Measurements from ENCODE around the gene NRP1.
A peak's percentile ranks its signal among the peaks of the same experiment; 100 is the strongest.

Gene NRP1

GRCh38 chr10:33347211-33347610 is 12.7 kb upstream of the NRP1 start:
- Histone ChIP-seq H3K9me3 (ENCODE audit: control insufficient read depth in 1 of 2, low read length in 2 of 2) (no peaks in the 10 kb centered on the region), H3K27ac (ENCODE audit: low read length) (no peak overlapping the region), H3K4me3 (ENCODE audit: low read depth in 1 of 2, low read length in 2 of 2) (no peak overlapping the region), H3K4me1 (ENCODE audit: control insufficient read depth in 1 of 2, insufficient read depth in 2 of 2, low read length in 2 of 2) (peaks cover 0 to 1% of the 10 kb centered on the region in 2 donors), H3K27me3 (ENCODE audit: low read depth, low read length) (no peaks in the 10 kb centered on the region), H3K36me3 (ENCODE audit: control insufficient read depth in 1 of 2, insufficient read depth in 2 of 2, low read length in 2 of 2) (no peaks in the 10 kb centered on the region)

- H3K27ac ChIP-seq (ENCODE audit: low read length), result no peak overlapping the region
- H3K4me3 ChIP-seq (ENCODE audit: low read depth in 1 of 2, low read length in 2 of 2), result no peak overlapping the region
- H3K27me3 ChIP-seq (ENCODE audit: low read depth, low read length), result no peaks in the 10 kb centered on the region
- H3K9me3 ChIP-seq (ENCODE audit: control insufficient read depth in 1 of 2, low read length in 2 of 2), result no peaks in the 10 kb centered on the region
- H3K36me3 ChIP-seq (ENCODE audit: control insufficient read depth in 1 of 2, insufficient read depth in 2 of 2, low read length in 2 of 2), result no peaks in the 10 kb centered on the region
- H3K4me1 ChIP-seq (ENCODE audit: control insufficient read depth in 1 of 2, insufficient read depth in 2 of 2, low read length in 2 of 2), result peaks cover 5 to 13% of the 10 kb centered on the region in 2 donors
Measured at GRCh38 chr10:33345236-33345635, 10.8 kb upstream of the NRP1 start.

DNA sequence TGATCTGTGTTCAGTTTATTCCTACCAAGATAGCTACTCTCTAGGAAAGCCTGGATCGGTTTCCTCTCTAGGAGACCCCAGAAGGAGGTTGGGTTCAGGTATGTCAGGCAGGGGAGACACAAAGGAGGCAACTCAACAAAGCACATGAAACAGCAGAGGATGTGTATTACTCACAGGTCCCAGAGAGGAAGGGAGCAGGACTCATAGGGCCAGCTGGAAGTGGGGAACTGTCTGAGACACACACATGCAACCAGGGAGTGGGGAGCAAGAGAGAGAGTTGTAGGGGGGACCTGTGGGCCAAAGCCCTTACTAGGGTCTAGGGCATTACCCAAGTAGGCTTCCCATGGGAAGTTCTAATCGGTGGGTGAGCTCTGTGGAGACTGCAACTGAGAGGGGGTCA is 10.2 kb upstream of the NRP1 start:
- Histone ChIP-seq H3K4me3 (ENCODE audit: low read depth in 1 of 2, low read length in 2 of 2) (no peak overlapping the region), H3K36me3 (ENCODE audit: control insufficient read depth in 1 of 2, insufficient read depth in 2 of 2, low read length in 2 of 2) (no peaks in the 10 kb centered on the region), H3K27ac (ENCODE audit: low read length) (no peak overlapping the region), H3K9me3 (ENCODE audit: control insufficient read depth in 1 of 2, low read length in 2 of 2) (no peaks in the 10 kb centered on the region), H3K27me3 (ENCODE audit: low read depth, low read length) (no peaks in the 10 kb centered on the region), H3K4me1 (ENCODE audit: control insufficient read depth in 1 of 2, insufficient read depth in 2 of 2, low read length in 2 of 2) (peaks cover 5 to 13% of the 10 kb centered on the region in 2 donors)

DNA sequence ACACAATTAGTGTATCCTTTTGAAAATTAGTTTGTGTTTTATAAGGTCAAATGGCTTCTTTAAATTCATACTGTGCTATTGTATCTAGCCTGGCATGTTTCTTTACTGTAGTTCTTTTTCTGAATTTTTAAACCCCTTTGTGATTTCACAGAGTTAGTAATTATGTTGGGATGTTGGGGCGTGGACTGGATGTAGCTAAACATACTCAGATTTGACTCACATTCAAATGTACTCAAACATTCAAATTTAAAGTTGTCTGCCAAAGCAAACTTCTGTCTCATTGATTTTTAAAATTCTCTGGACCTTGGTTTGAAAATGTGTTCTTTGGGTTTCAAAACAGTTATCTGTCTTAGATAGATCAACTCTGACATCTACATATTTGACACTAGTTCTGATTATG is 7.2 kb upstream of the NRP1 start:
- Histone ChIP-seq H3K36me3 (ENCODE audit: control insufficient read depth in 1 of 2, insufficient read depth in 2 of 2, low read length in 2 of 2) (no peaks in the 10 kb centered on the region), H3K9me3 (ENCODE audit: control insufficient read depth in 1 of 2, low read length in 2 of 2) (no peaks in the 10 kb centered on the region), H3K27me3 (ENCODE audit: low read depth, low read length) (no peaks in the 10 kb centered on the region), H3K27ac (ENCODE audit: low read length) (no peak overlapping the region), H3K4me1 (ENCODE audit: control insufficient read depth in 1 of 2, insufficient read depth in 2 of 2, low read length in 2 of 2) (peaks cover 5 to 21% of the 10 kb centered on the region in 2 donors), H3K4me3 (ENCODE audit: low read depth in 1 of 2, low read length in 2 of 2) (peak overlapping the region in 1 of 2 donors; percentile 4)

- peaks cover 5 to 25% of the 10 kb centered on the region in 2 donors for H3K4me1 ChIP-seq (ENCODE audit: control insufficient read depth in 1 of 2, insufficient read depth in 2 of 2, low read length in 2 of 2)
- H3K9me3 ChIP-seq (ENCODE audit: control insufficient read depth in 1 of 2, low read length in 2 of 2), result no peaks in the 10 kb centered on the region
- no peaks in the 10 kb centered on the region for H3K27me3 ChIP-seq (ENCODE audit: low read depth, low read length)
- H3K36me3 ChIP-seq (ENCODE audit: control insufficient read depth in 1 of 2, insufficient read depth in 2 of 2, low read length in 2 of 2), result peaks cover 0 to 7% of the 10 kb centered on the region in 2 donors
- peak overlapping the region; percentile 90 to 93 for H3K4me3 ChIP-seq (ENCODE audit: low read depth in 1 of 2, low read length in 2 of 2)
- H3K27ac ChIP-seq (ENCODE audit: low read length), result peak overlapping the region; percentile 76
Measured at GRCh38 chr10:33337326-33337957, 3.0 kb upstream of the NRP1 start.

GRCh38 chr10:33336582-33337325 is 2.3 kb upstream of the NRP1 start:
- Histone ChIP-seq H3K4me1 (ENCODE audit: control insufficient read depth in 1 of 2, insufficient read depth in 2 of 2, low read length in 2 of 2) (peaks cover 5 to 20% of the 10 kb centered on the region in 2 donors), H3K4me3 (ENCODE audit: low read depth in 1 of 2, low read length in 2 of 2) (peak overlapping the region; percentile 90 to 93), H3K9me3 (ENCODE audit: control insufficient read depth in 1 of 2, low read length in 2 of 2) (no peaks in the 10 kb centered on the region), H3K27ac (ENCODE audit: low read length) (peak overlapping the region; percentile 76), H3K27me3 (ENCODE audit: low read depth, low read length) (no peaks in the 10 kb centered on the region), H3K36me3 (ENCODE audit: control insufficient read depth in 1 of 2, insufficient read depth in 2 of 2, low read length in 2 of 2) (peaks cover 0 to 7% of the 10 kb centered on the region in 2 donors)

GRCh38 chr10:33335801-33336581 is 1.5 kb upstream of the NRP1 start:
- Histone ChIP-seq H3K36me3 (ENCODE audit: control insufficient read depth in 1 of 2, insufficient read depth in 2 of 2, low read length in 2 of 2) (peaks cover 0 to 7% of the 10 kb centered on the region in 2 donors), H3K27ac (ENCODE audit: low read length) (peak overlapping the region; percentile 76), H3K27me3 (ENCODE audit: low read depth, low read length) (no peaks in the 10 kb centered on the region), H3K4me1 (ENCODE audit: control insufficient read depth in 1 of 2, insufficient read depth in 2 of 2, low read length in 2 of 2) (peaks cover 4 to 20% of the 10 kb centered on the region in 2 donors), H3K4me3 (ENCODE audit: low read depth in 1 of 2, low read length in 2 of 2) (peak overlapping the region; percentile 90 to 93), H3K9me3 (ENCODE audit: control insufficient read depth in 1 of 2, low read length in 2 of 2) (no peaks in the 10 kb centered on the region)

DNA sequence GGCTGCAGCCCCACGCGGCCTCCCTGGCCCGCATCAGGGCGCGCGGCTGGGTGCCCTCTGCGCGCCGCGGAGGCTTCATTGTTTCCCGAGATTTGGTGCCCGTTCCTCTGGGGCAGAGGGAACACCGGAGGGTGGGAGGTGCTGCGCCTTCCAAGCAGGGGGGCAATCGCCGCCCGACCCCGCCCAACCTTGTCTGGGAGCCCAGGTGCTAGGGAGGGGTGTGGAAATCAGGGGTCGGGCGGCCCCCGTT is 1.0 kb upstream of the NRP1 start:
- Histone ChIP-seq H3K4me1 (ENCODE audit: control insufficient read depth in 1 of 2, insufficient read depth in 2 of 2, low read length in 2 of 2) (peaks cover 0 to 17% of the 10 kb centered on the region in 2 donors), H3K9me3 (ENCODE audit: control insufficient read depth in 1 of 2, low read length in 2 of 2) (no peaks in the 10 kb centered on the region), H3K4me3 (ENCODE audit: low read depth in 1 of 2, low read length in 2 of 2) (peak overlapping the region; percentile 90 to 93), H3K36me3 (ENCODE audit: control insufficient read depth in 1 of 2, insufficient read depth in 2 of 2, low read length in 2 of 2) (peaks cover 0 to 7% of the 10 kb centered on the region in 2 donors), H3K27me3 (ENCODE audit: low read depth, low read length) (no peaks in the 10 kb centered on the region), H3K27ac (ENCODE audit: low read length) (peak overlapping the region; percentile 55)

GRCh38 chr10:33334805-33335550 is 511 bp upstream of the NRP1 start:
- no peaks in the 10 kb centered on the region for H3K9me3 ChIP-seq (ENCODE audit: control insufficient read depth in 1 of 2, low read length in 2 of 2)
- H3K27ac ChIP-seq (ENCODE audit: low read length), result peak overlapping the region; percentile 55
- no peaks in the 10 kb centered on the region for H3K27me3 ChIP-seq (ENCODE audit: low read depth, low read length)
- H3K4me1 ChIP-seq (ENCODE audit: control insufficient read depth in 1 of 2, insufficient read depth in 2 of 2, low read length in 2 of 2), result peaks cover 0 to 20% of the 10 kb centered on the region in 2 donors
- H3K36me3 ChIP-seq (ENCODE audit: control insufficient read depth in 1 of 2, insufficient read depth in 2 of 2, low read length in 2 of 2), result peaks cover 2 to 7% of the 10 kb centered on the region in 2 donors
- H3K4me3 ChIP-seq (ENCODE audit: low read depth in 1 of 2, low read length in 2 of 2), result peak overlapping the region; percentile 90 to 93

- H3K27ac ChIP-seq (ENCODE audit: low read length), result peak overlapping the region; percentile 94
- peak overlapping the region; percentile 90 to 93 for H3K4me3 ChIP-seq (ENCODE audit: low read depth in 1 of 2, low read length in 2 of 2)
- H3K9me3 ChIP-seq (ENCODE audit: control insufficient read depth in 1 of 2, low read length in 2 of 2), result no peaks in the 10 kb centered on the region
- peaks cover 0 to 32% of the 10 kb centered on the region in 2 donors for H3K4me1 ChIP-seq (ENCODE audit: control insufficient read depth in 1 of 2, insufficient read depth in 2 of 2, low read length in 2 of 2)
- no peaks in the 10 kb centered on the region for H3K27me3 ChIP-seq (ENCODE audit: low read depth, low read length)
- H3K36me3 ChIP-seq (ENCODE audit: control insufficient read depth in 1 of 2, insufficient read depth in 2 of 2, low read length in 2 of 2), result peaks cover 7 to 13% of the 10 kb centered on the region in 2 donors
Measured at GRCh38 chr10:33333260-33334101, 986 bp downstream of the NRP1 start.

Data from muscle layer of duodenum (tissue), 2 donors.